Measurements from ENCODE around the gene SERPINB6.
"Not testable (repeated sequence)": the region's sequence is repeated elsewhere in the genome, so short reads cannot be mapped to it uniquely, and the experiment has no call there.

Gene SERPINB6

DNA sequence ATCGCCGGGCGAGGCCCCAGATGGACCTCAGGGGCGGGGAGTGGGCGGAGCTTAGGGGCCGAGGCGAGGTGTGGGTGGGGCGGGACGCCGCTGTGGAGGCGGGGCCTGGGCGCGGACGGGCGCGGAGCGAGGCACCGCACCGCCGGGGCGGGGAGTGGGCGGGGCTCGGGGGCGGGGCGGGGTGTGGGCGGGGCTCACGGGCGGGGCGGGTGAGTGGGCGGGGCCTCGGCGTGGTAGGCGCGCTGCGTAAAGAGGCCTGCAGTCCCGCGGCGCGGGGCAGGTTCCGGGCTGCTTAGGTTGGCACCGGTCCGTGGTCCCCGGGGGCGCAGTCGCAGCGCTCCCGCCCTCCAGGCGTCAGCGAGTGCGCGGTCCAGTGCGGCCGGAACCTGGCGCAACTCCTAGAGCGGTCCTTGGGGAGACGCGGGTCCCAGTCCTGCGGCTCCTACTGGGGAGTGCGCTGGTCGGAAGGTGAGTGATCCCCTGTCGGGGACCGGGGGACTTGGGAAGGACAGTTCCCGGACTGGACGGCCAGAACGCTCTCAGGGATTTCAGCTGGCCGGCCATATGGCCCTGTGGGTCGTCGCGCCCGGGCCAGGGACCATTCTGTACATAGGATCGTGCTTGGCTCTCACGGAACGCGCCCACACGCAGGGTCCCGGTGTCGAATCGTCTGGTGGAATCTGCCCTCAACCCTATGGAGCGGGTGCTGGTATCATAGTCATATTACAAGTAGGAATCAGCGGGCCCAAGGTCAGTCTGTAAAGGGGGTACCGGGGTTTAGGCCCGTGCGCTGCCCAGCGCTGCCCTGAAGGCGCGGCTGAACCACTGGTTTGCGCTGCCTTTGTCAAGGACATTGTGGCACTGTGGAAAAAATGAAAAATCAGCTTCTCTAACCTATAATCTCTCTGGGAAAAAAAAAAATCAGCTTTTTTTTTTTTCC, 28.5 kb upstream of the SERPINB6 start, which contains the start of gene NQO2:
Gene NQO2 (plus strand): TSS at position 277 of the 940 bp plus-strand sequence. CDS start 6,659 bp downstream, outside the sequence.
- in situ Hi-C loops (cut with MboI; ENCODE audit: low sequenced_read_pairs) = loop anchor here (5.0 kb wide), 1 partner anchor 52 kb away; no protein-coding TSS in a partner anchor

DNA sequence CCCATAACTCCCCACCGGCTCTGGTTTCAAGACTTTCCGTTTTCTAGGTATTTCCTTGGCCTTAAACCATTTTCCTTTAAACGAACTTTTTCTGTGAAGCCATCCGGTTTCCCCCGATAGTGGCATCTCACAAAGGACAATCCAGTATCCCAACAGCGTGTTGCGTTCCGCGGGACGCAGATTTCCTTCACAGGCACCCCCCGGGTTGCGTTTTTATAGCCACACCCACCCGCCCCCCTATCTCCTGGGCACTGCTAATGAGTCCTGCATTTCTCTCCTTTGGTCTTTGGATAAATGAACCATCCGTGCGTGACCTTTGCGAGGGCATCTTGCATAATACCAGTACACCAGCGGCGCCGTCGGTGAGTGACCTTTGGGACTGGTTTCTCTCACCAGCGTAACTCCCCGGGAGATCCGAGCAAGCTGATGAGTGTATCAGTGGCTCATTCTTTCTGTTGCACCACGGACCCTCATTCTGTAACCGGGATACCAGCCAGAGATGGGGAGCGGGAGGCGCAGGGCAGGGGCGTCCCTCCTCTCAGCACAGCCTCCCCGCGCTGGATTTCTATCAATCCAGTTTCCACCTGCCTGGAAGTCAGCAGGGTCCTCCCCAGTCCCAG, 27.7 kb upstream of the SERPINB6 start:
- in situ Hi-C loops (cut with MboI; ENCODE audit: low sequenced_read_pairs) = no loop called here

DNA sequence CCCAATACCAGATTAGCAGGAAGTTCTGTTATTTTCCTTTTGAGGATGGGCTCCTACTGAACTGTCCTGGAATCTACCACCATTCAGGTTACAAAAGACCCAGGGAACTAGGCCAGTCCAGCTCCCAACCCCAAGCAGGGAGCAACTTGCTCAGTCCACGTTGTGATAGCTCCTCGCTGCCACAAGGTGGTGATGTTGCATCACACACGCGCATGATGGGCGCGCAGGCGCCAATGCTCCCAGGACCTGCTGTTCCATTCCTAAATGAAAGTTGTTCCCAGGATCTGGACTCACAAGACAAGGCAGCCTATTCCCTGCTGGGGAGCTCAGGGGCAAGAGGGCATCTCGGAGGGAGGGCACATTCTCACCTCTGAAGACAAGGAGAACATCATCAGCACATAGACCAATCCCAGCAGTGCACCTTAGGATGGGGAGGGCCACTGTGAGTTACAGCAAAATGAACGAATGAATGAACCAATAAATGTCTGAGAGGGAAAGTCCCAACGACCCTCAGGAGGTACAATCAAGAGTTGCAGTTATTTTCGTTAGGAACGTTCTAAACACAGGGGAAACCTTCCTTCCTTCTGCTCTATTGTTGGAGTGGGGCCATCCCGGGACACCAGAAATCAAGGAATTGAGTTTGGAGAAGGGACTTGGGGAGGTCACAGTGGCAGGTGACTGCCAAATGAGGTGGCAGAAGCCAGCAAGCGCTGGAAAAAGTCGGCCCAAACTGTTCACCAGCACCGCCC, 27.1 kb upstream of the SERPINB6 start:
- in situ Hi-C loops (cut with MboI; ENCODE audit: low sequenced_read_pairs) = not testable (repeated sequence)

DNA sequence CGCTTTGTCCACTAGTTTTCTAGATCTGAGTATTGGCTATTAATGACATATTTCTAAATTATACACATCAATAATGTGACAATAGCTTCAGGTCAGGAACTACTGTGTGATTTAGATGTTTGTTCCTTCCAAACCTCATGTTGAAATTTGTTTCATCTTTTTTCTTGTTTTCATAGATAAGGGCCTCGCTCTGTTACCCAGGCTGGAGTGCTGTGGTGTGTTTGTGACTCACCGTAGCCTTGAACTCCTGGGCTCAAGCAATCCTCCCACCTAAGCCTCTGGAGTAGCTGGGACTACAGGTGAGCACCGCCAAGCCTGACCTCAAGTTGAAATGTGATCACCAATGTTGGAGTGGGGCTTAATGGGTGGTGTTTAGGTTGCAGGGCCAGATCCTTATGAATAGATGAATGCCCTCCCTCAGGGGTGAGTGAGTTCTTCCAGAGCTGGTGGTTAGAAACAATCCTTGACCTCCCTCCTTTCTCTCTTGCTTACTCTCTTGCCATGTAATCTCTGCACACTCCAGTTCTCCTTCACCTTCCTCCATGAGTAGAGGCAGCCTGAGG, 22.5 kb upstream of the SERPINB6 start:
- in situ Hi-C loops (cut with MboI; ENCODE audit: low sequenced_read_pairs) = no loop called here

GRCh38 chr6:2992330-2992979, 21.1 kb upstream of the SERPINB6 start:
- in situ Hi-C loops (cut with MboI; ENCODE audit: low sequenced_read_pairs) = no loop called here

DNA sequence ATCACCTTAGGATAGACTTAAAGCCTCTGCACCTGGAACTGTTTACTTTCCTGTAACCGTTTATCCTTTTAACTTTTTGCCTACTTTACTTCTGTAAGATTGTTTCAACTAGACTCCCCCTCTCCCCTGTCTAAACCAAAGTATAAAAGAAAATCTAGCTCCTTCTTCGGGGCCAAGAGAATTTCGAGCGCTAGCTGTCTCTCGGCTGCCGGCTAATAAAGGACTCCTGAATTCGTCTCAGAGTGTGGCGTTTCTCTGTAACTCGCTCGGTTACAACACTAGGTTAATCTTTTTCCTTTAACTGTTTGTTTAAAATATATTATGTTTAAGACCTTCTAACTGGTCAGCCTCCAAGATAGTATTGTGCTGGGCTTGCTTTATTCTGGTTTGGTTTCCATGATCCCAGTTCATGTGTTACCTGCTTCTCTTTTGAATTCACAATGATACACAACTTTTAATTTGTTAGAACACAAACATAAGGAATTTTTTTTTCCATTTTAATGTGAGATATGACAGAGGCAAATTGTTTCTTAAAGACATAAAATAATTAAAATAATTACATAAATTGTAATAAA, 19.7 kb upstream of the SERPINB6 start:
- in situ Hi-C loops (cut with MboI; ENCODE audit: low sequenced_read_pairs) = no loop called here

GRCh38 chr6:2990248-2990931, 19.0 kb upstream of the SERPINB6 start:
- in situ Hi-C loops (cut with MboI; ENCODE audit: low sequenced_read_pairs) = no loop called here

DNA sequence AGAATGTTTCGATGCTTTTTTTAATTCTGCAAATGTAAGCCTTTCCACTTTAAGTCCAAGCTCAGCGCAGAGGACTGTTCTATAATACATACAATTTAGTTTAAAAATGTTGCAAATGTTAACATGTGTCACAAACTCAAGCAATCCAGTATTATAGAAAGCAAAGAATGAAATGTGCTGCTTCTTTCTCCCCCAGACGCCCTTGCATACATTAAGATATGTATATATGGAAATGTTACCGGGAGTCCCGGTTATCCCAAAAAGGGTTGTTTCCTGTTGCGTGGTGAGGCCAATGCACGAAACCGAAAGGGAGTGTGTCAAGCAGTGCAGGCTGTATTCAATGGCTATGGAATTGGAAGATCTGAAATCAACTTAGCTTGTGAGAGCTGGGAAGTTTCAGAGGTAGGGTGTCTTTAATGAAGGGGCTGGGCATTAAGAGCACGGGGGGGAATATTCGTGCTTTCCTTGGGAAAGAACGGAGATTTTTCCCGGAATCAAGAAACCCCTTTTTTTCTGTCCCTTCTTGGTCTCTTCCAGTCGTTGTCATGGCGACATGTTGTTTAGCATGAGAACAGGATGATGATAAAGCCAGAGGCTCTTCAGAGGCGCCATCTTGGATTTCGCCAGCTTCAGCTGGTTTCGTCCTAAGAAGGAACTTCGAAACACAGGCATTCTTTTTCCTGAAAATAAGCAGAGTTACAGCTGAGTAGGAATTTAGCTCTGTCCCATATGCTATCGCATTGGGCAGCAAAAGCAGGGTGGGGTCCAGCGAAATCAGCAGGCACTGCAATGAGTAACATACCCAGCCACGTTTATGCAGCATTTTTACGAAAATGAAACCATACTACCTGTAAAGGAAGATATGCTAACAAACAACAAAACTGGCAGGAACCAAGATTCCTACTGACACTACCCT, 18.2 kb upstream of the SERPINB6 start:
- in situ Hi-C loops (cut with MboI; ENCODE audit: low sequenced_read_pairs) = no loop called here

DNA sequence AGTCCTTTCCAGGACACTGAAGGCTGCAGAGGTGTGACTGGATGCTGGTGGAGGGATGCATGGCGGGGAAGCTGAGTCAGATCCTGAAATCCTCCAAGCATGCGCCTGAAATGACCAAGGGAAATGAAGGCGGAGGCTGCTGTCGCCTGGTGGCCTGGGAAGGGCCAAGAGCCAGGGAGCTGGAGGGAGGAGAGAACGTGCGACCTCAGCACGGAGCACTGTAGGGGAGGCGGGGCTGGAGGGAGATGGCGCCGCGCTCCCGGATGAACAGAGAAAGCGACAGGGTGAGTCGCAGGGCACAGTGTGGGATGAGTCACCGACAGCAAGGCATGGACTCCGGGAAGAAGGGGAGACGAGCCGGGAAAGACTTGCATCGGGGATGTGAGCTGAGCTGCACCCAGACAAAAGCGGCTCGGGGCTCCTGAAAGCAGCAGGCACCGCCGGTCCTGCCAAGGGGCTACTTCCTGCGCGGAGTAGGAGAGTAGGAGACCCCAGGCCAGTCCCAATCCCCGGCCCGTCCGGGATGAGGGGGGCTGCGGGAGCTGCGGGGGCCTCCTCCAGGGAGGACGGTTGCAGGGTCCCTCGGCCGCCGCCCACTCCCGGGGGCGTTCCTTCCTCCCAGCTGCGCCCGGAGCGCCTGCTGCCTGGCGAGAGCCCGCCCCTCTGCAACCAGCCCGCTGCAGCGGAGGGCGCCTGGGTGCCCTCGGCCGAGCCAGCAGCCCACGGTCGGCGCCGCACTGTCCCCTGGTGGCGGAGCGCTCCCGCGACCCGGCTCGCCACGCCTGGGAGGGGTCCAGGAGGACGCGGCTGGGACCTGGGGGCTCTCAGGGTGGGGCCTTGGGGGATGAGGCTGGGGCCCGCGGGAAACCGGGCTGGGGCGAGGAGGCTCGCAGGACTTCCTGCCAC, 17.3 kb upstream of the SERPINB6 start:
- in situ Hi-C loops (cut with MboI; ENCODE audit: low sequenced_read_pairs) = no loop called here

DNA sequence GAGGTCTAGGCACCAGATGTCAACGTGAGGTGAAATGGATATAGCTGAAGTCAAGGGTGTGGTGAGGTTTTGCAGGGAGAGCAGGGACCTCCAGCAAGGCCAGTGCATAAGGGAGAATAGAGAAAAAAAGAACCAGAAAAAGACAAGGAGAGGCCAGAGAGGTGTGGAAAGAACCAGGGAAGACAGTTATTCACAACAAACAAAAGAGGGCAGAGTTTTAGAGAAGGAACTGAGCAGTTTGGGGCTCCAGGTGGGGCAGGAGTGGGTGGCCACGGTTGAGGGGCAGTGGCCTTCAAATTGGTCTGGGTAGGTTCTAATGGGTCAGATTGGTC, 16.7 kb upstream of the SERPINB6 start:
- in situ Hi-C loops (cut with MboI; ENCODE audit: low sequenced_read_pairs) = no loop called here

- in situ Hi-C loops (cut with MboI; ENCODE audit: low sequenced_read_pairs) = no loop called here
Observed at GRCh38 chr6:2986722-2987221, 15.4 kb upstream of the SERPINB6 start.

DNA sequence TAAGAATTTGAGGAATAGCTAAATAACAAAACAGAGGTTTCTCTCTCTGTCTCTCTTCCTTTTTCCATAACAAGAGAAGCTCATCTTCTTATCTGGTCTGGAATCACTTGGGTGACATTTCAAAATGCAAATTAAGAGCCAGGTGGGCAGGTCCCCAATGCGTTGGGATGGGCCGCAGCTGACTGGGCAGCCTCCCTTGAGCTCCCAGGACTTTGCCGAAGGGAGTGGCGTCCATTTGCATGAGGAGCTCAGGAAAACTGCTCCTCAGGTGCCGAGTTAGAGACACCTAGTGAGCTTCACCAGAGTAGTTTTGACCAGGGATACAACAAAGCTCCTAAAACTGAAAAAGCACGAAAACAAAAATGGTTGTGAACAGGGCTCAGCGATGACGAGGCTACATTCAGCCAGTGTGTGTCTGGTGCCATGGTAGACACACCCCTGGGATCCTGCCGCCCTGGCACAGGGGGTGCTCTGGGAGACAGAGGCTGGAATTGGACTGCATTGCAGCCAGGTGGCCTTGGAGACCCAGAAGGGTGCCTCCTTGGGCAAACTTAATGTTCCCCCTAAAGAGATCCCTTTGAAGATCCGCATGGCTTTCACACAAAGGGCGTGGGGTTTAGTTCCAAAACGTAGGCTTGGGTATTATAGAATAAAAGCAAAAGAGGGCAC, 13.5 kb upstream of the SERPINB6 start:
- in situ Hi-C loops (cut with MboI; ENCODE audit: low sequenced_read_pairs) = no loop called here

DNA sequence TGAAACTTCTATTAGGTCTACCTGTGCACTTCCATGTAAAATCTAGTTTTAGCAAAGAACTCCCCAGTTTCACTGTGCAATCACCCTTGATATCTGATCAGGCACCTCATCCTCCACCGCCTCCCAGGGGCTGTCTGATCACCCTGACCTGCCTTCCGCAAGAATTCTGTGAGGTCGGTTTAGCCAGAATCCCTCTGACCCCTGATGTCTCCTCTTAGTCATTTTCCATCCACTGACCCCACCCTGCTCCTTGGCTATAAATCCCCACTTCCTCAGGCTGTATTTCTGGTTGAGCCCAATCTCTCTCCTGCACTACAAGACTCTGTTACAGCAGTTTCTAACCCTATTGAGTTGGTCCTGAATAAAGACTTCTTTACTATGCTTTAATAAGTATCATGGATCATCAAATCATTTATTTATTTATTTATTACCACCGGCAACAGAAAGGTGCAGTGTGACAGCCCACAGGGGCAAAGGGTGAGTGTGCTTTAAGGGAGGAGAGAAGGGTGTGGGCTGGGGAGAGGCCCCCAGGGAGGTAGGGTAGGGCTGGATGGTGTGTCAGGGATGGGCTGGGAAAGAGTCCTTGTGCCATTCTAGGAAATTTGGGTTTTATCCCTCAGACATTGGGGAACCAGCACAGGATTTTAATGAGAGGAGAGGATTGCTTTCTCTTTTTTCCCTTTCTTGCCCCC, 11.2 kb upstream of the SERPINB6 start:
- in situ Hi-C loops (cut with MboI; ENCODE audit: low sequenced_read_pairs) = no loop called here

DNA sequence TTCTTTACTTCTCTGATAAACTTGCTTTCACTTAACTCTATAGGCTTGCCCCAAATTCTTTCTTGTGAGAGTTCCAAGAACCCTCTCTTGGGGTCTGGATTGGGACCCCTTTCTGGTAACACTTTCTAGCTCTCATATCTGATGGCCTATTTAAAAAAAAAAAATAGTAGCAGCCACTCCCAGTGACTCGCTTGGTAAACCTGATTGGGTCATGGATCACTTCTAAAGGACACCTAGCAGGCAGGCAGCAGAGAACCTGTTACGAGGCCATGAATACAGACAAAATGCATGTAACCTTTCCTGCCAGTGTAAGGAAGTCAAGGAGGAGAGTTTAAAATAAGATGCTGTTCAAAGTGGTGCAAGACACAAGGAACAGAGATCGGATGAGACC, 9.1 kb upstream of the SERPINB6 start:
- in situ Hi-C loops (cut with MboI; ENCODE audit: low sequenced_read_pairs) = no loop called here

GRCh38 chr6:2979819-2980464, 8.6 kb upstream of the SERPINB6 start:
- in situ Hi-C loops (cut with MboI; ENCODE audit: low sequenced_read_pairs) = no loop called here

DNA sequence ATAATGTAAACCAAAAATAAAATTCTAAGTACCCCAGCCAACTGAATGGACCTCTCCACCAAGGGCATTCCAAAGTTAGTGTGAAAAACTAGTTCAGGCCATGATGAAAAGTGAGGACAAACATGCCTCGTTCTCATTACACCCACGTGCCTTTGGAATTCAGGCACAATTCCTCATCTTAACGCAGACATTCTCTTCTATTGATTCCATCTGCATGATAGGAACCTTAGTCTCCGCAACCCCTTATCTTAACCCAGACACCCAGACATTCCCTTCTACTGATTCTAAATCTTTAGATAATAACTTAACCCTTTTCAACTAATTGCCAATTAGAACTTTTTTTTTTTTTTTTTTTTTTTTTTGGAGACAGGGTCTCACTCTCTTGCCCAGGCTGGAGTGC, 7.6 kb upstream of the SERPINB6 start:
- in situ Hi-C loops (cut with MboI; ENCODE audit: low sequenced_read_pairs) = no loop called here

Data from HL-60/S4 treated with phorbol 12-myristate 13-acetate at 8.2 ng/mL for 4 days and 3 days (cell line).